Measurements from ENCODE around the gene CREB5.

GRCh38 chr7:28872226-28872625 is 459.9 kb downstream of the CREB5 start:
- TF ChIP-seq POLR2AphosphoS5 (IDR thresholded peaks at IDR 0.05; ENCODE audit: low read depth, low read length): no peak
- TF ChIP-seq CTCF (IDR thresholded peaks at IDR 0.05; ENCODE audit: control extremely low read depth in 1 of 3, insufficient read depth in 1 of 3, low read depth in 1 of 3, low read length in 3 of 3): no peak
- no peak for TF ChIP-seq EZH2 (IDR thresholded peaks at IDR 0.05; ENCODE audit: low read depth, low read length, severe bottlenecking)
- no peak for TF ChIP-seq CTBP2 (IDR thresholded peaks at IDR 0.05; ENCODE audit: borderline replicate concordance, insufficient read depth, insufficient read length, low read length)
- TF ChIP-seq JUN (IDR thresholded peaks at IDR 0.05; ENCODE audit: low read depth, low read length): no peak
- TF ChIP-seq MAX (IDR thresholded peaks at IDR 0.05): no peak
